K562 (cell line): ENCODE measurements around the gene CPHXL2. TPM values are rescaled to one million over a fixed set of nuclear protein-coding genes. Genes with fewer than 3 reads are reported as not detected.

ENCODE experiments used
- BCLAF1 ChIP-seq, 2 experiments: fragments of 450-650 bp in 1 of 2; IDR thresholded peaks; 2 replicates each; pipeline ENCODE4 v1.6.1; 2011 to 2017; ENCODE audit warnings: low read depth in 2 of 2, antibody characterized with exemption in 1 of 2, borderline replicate concordance in 1 of 2, low read length in 1 of 2, mild to moderate bottlenecking in 1 of 2, mixed read lengths in 1 of 2; ENCODE audit not compliant: control insufficient read depth in 1 of 2
- BCOR ChIP-seq: fragments of 450-650 bp; IDR thresholded peaks from 2 replicates; pipeline ENCODE4 v1.6.1; 2016
- BHLHE40 ChIP-seq: IDR thresholded peaks from 2 replicates; pipeline ENCODE4 v1.6.1; 2011; ENCODE audit warnings: low read length, improper control_type of control experiment
- C11orf30 ChIP-seq: fragments of 450-650 bp; IDR thresholded peaks from 2 replicates; pipeline ENCODE4 v1.6.1; 2016; ENCODE audit warnings: low read depth, mild to moderate bottlenecking
- CBX3 ChIP-seq, 2 experiments: IDR thresholded peaks; 1 replicate in 1 of 2; 2 replicates in 1 of 2; pipeline ENCODE4 v1.6.1; 2012; ENCODE audit warnings: inconsistent platforms in 2 of 2, low read length in 2 of 2, borderline replicate concordance in 1 of 2, control low read depth in 1 of 2
- EZH2 ChIP-seq: IDR thresholded peaks from 2 replicates; pipeline ENCODE4 v1.6.1; 2012; ENCODE audit warnings: low read depth, mild to moderate bottlenecking, inconsistent platforms, low read length, borderline replicate concordance
- GABPA ChIP-seq: fragments of 200-800 bp; sonication (Bioruptor generic); conservative IDR thresholded peaks from 2 replicates; pipeline ENCODE4 v1.6.1; 2016; ENCODE audit warnings: low read depth, missing genetic modification characterization, missing compliant biosample characterization
- GTF2A2 ChIP-seq: IDR thresholded peaks from 2 replicates; pipeline ENCODE4 v1.6.1; 2016; ENCODE audit warnings: mild to moderate bottlenecking, missing genetic modification characterization, missing compliant biosample characterization
- GTF2F1 ChIP-seq: IDR thresholded peaks from 2 replicates; pipeline ENCODE4 v1.6.1; 2011; ENCODE audit warnings: low read depth, low read length, improper control_type of control experiment
- MYC ChIP-seq, 2 experiments: fragments of 250-450 bp in 1 of 2; sonication (Bioruptor Pico) in 1 of 2; IDR thresholded peaks; 2 replicates each; pipeline versions ENCODE4 v1.5.1 to v1.6.1; 2012 to 2021; ENCODE audit warnings: low read depth in 2 of 2, borderline replicate concordance in 1 of 2, improper control_type of control experiment in 1 of 2, low read length in 1 of 2, mild to moderate bottlenecking in 1 of 2, moderate library complexity in 1 of 2
- NELFE ChIP-seq: IDR thresholded peaks from 2 replicates; pipeline ENCODE4 v1.6.1; 2011; ENCODE audit warnings: mild to moderate bottlenecking; ENCODE audit not compliant: insufficient read depth, insufficient read length
- NFE2 ChIP-seq: IDR thresholded peaks from 2 replicates; pipeline ENCODE4 v1.6.1; 2014; ENCODE audit warnings: antibody characterized with exemption, low read depth
- PATZ1 ChIP-seq: fragments of 250-450 bp; sonication (Bioruptor Pico); IDR thresholded peaks from 2 replicates; pipeline ENCODE4 v1.5.0; 2020; ENCODE audit warnings: mild to moderate bottlenecking, borderline replicate concordance
- PCBP1 ChIP-seq: fragments of 200-400 bp; formaldehyde crosslinking; IDR thresholded peaks from 2 replicates; pipeline ENCODE4 v1.6.1; 2018; ENCODE audit warnings: mild to moderate bottlenecking, low read depth, low read length; ENCODE audit not compliant: poor library complexity, severe bottlenecking
- POLR3G ChIP-seq: IDR thresholded peaks from 2 replicates; pipeline ENCODE4 v1.6.1; 2011; ENCODE audit not compliant: insufficient read length, insufficient replicate concordance; ENCODE audit errors: extremely low read depth
- RAD21 ChIP-seq, 2 experiments: fragments of 250-450 bp in 1 of 2; fragments of 450-650 bp in 1 of 2; sonication (Bioruptor Pico) in 1 of 2; formaldehyde crosslinking in 1 of 2; IDR thresholded peaks in 1 of 2; conservative IDR thresholded peaks in 1 of 2; 2 replicates each; pipeline versions ENCODE4 v1.4.0 to v1.8.0; 2020 to 2022; ENCODE audit warnings: mild to moderate bottlenecking in 2 of 2, moderate library complexity in 1 of 2
- TAF15 ChIP-seq: fragments of 200-400 bp; formaldehyde crosslinking; IDR thresholded peaks from 2 replicates; pipeline ENCODE4 v1.6.1; 2017; ENCODE audit warnings: mild to moderate bottlenecking, low read depth, low read length, moderate library complexity
- ZBTB26 ChIP-seq: fragments of 450-650 bp; formaldehyde crosslinking; IDR thresholded peaks from 2 replicates; pipeline ENCODE4 v1.4.0; 2022; ENCODE audit warnings: missing genetic modification characterization
- ZBTB8A ChIP-seq: fragments of 450-650 bp; IDR thresholded peaks from 2 replicates; pipeline ENCODE4 v1.6.1; 2018; ENCODE audit warnings: mild to moderate bottlenecking, moderate library complexity; ENCODE audit not compliant: partially characterized antibody
- ZNF408 ChIP-seq: fragments of 250-450 bp; sonication (Bioruptor Pico); IDR thresholded peaks from 2 replicates; pipeline ENCODE4 v1.4.0; 2020; ENCODE audit warnings: low read depth, mild to moderate bottlenecking, moderate library complexity
- ZNF583 ChIP-seq: fragments of 250-450 bp; sonication (Bioruptor Pico); IDR thresholded peaks from 2 replicates; pipeline ENCODE4 v1.4.0; 2020
- ZNF76 ChIP-seq: fragments of 250-450 bp; sonication (Bioruptor Pico); IDR thresholded peaks from 2 replicates; pipeline ENCODE4 v1.4.0; 2020; ENCODE audit warnings: mild to moderate bottlenecking, moderate library complexity, borderline replicate concordance
- ZNF778 ChIP-seq: fragments of 450-650 bp; formaldehyde crosslinking; IDR thresholded peaks from 2 replicates; pipeline ENCODE4 v1.4.0; 2020; ENCODE audit warnings: mild to moderate bottlenecking, moderate library complexity
- polyA plus RNA-seq, 8 experiments: library from polyadenylated mRNA; depleted of rRNA in 4 of 8; stranded (reverse) in 5 of 8; unstranded in 3 of 8; fragments of >200 nt; fragmentation: Nextera tagmentation in 2 of 8; fragmentation: Illumina TruSeq in 1 of 8; extraction: Ambion mirVana in 2 of 8; extraction: Trizol in 1 of 8; gene quantifications; 2 replicates each; pipeline versions ENCODE4 v1.2.1 to v1.2.3, GENCODE V29; 2011 to 2014; ENCODE audit warnings: inconsistent platforms in 1 of 8, missing spikeins in 1 of 8
- total RNA-seq, 7 experiments: library from RNA; depleted of rRNA in 6 of 7; stranded (reverse); fragments of >200 nt in 6 of 7; fragmentation: Illumina TruSeq in 2 of 7; extraction: Trizol in 2 of 7; gene quantifications; 2 replicates each; pipeline versions ENCODE4 v1.2.1 to v1.2.3, GENCODE V29; 2011 to 2021; ENCODE audit warnings: low replicate concordance in 1 of 7

CPHXL2 gene
- total and polyA plus RNA-seq, 9 of the 15 experiments (the other 6 are each of a cell fraction or from before 2014, with no cell fraction given) = not detected

- TF ChIP-seq PATZ1 (CRISPR knock-in tag) = no peak
- TF ChIP-seq C11orf30 = no peak
- TF ChIP-seq RAD21 (CRISPR knock-in tag; conservative IDR thresholded peaks at IDR 0.05 in 1 of 2, IDR thresholded peaks at IDR 0.05 in 1 of 2) = no peak
- TF ChIP-seq GTF2F1 = no peak
- no peak for TF ChIP-seq BCOR
- TF ChIP-seq POLR3G = no peak
- no peak for TF ChIP-seq ZNF408 (CRISPR knock-in tag)
- TF ChIP-seq ZNF778 (CRISPR knock-in tag) = no peak
- TF ChIP-seq GTF2A2 (tag) = no peak
- peak; percentile 59 for TF ChIP-seq MYC (IDR thresholded peaks at IDR 0.05; ENCODE audit: low read depth, low read length)
- no peak for TF ChIP-seq MYC (CRISPR knock-in tag; IDR thresholded peaks at IDR 0.05; ENCODE audit: borderline replicate concordance, low read depth)
- no peak for TF ChIP-seq PCBP1
- no peak for TF ChIP-seq ZBTB26 (CRISPR knock-in tag)
- peak; percentile 35; the same call in 1 of the 2 replicates for TF ChIP-seq NFE2
- no peak for TF ChIP-seq GABPA (tag)
- TF ChIP-seq EZH2 = no peak
- TF ChIP-seq ZNF76 (CRISPR knock-in tag) = no peak
- TF ChIP-seq NELFE = no peak
- TF ChIP-seq ZNF583 (CRISPR knock-in tag) = no peak
- no peak for TF ChIP-seq ZBTB8A
- peak; percentile 95 for TF ChIP-seq BHLHE40
- TF ChIP-seq BCLAF1 (IDR thresholded peaks at IDR 0.05; ENCODE audit: borderline replicate concordance in 1 of 2, control insufficient read depth in 1 of 2, low read depth in 2 of 2, low read length in 1 of 2) = no peak
- no peak for TF ChIP-seq CBX3 (IDR thresholded peaks at IDR 0.05; ENCODE audit: borderline replicate concordance in 1 of 2, low read length in 2 of 2)
- TF ChIP-seq TAF15 = no peak
Observed at GRCh38 chr16:75702242-75702641, 25.4 kb upstream of the CPHXL2 start (continued).
